ENCODE measurements around the gene S1PR4. TPM values are rescaled to one million over a fixed set of nuclear protein-coding genes. Genes with fewer than 3 reads are reported as not detected.

The S1PR4 gene
- total RNA-seq, 2 experiments from 2014 or later = 29.0 to 32.2 TPM

DNA sequence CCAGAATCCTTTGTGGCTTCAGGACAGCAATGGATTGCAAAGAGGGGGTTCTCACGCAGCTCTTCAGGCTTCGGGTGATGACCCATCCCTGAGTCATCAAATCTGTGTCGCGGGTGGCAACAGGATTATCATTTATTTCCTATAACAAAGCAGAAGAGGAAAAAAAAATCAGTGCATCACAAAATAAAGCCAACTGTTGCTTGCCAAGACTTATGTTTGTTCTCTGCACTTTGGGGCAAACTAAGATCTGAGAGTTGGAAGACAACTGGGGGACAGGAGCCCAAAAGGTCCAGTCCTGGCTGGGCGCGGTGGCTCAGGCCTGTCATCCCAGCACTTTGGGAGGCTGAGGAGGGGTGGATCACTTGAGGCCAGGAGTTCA lies 36.3 kb upstream of the S1PR4 start:
- Mint-ChIP-seq H3K4me3 (peak overlapping the region; percentile 49), H3K27me3 (no peaks in the 10 kb centered on the region), H3K36me3 (ENCODE audit: low read depth) (peaks cover 17% of the 10 kb centered on the region), H3K4me1 (peaks cover 33% of the 10 kb centered on the region), H3K9me3 (ENCODE audit: low read depth) (peaks cover 4% of the 10 kb centered on the region), H3K27ac (peak overlapping the region; percentile 78)
- ChIA-PET POLR2A (interaction anchor here (0.6 to 0.7 kb wide), 2 partner anchors 9 to 865 kb away, joined by 3 to 5 read pairs; no protein-coding TSS in a partner anchor), CTCF (interaction anchor here (1.0 to 4.5 kb wide), 7 partner anchors 10 to 230 kb away, joined by 3 to 32 read pairs (median 4); no protein-coding TSS in a partner anchor)
- DNase-seq = peak; percentile 81
- ATAC-seq = peak; percentile 78
- intact Hi-C loops (cut with DNase I, micrococcal nuclease) = loop anchor here (1.0 to 5.0 kb wide), 4 partner anchors 9 to 40 kb away; partner anchors contain the start of gene S1PR4 (in 1 of the 2)

GRCh38 chr19:3142781-3143337 lies 35.7 kb upstream of the S1PR4 start:
- Mint-ChIP-seq H3K9me3 (ENCODE audit: low read depth) (peaks cover 4% of the 10 kb centered on the region), H3K4me3 (no peak overlapping the region), H3K36me3 (ENCODE audit: low read depth) (peaks cover 13% of the 10 kb centered on the region), H3K27me3 (no peaks in the 10 kb centered on the region), H3K4me1 (peaks cover 33% of the 10 kb centered on the region), H3K27ac (peak overlapping the region; percentile 78)
- POLR2A ChIA-PET = interaction anchor here (0.7 kb wide), 1 partner anchor 26 kb away, joined by 3 read pairs; no protein-coding TSS in a partner anchor
- intact Hi-C loops (cut with DNase I, micrococcal nuclease) = loop anchor here (1.0 to 5.0 kb wide), 4 partner anchors 10 to 39 kb away; partner anchors contain the start of gene S1PR4 (in 1 of the 2)
- CTCF ChIA-PET = interaction anchor here (0.6 to 4.5 kb wide), 7 partner anchors 9 to 230 kb away, joined by 3 to 32 read pairs (median 4); no protein-coding TSS in a partner anchor
- no peak for ATAC-seq
- DNase-seq = no peak

GRCh38 chr19:3145909-3146676 lies 32.5 kb upstream of the S1PR4 start:
- Mint-ChIP-seq H3K9me3 (ENCODE audit: low read depth) (no peaks in the 10 kb centered on the region), H3K27ac (no peak overlapping the region), H3K27me3 (no peaks in the 10 kb centered on the region), H3K36me3 (ENCODE audit: low read depth) (peaks cover 16% of the 10 kb centered on the region), H3K4me3 (no peak overlapping the region), H3K4me1 (peaks cover 24% of the 10 kb centered on the region)
- POLR2A ChIA-PET = no interaction called here
- no peak for DNase-seq
- no peak for ATAC-seq
- CTCF ChIA-PET = interaction anchor here (0.6 to 1.6 kb wide), 7 partner anchors 12 to 944 kb away, joined by 3 to 6 read pairs (median 3); no protein-coding TSS in a partner anchor
- intact Hi-C loops (cut with DNase I, micrococcal nuclease) = loop anchor here (1.0 kb wide), 1 partner anchor 17 kb away; no protein-coding TSS in a partner anchor

DNA sequence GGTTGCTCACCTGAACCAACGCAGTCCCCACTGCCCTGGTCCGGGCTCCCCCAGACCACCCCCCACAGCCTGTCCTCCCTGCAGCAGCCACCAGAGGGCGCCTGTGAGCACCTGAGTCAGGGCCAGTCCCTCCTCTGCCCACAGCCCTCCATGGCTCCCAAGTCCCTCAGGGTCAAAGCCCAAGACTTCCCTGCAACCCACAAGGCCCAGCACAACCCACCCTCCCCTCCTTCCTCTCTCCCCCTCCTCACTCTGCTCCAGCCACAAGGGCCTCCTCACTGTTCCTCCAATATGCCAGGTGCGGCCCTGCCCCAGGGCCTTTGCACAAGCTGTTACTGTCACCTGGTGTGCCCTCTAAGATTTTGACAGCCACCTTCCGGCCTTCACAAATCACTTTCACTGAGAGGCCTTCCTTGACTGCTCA lies 31.9 kb upstream of the S1PR4 start:
- DNase-seq (peak; percentile 83), ATAC-seq (peak; percentile 55)
- Mint-ChIP-seq H3K4me3 (no peak overlapping the region), H3K36me3 (ENCODE audit: low read depth) (peaks cover 16% of the 10 kb centered on the region), H3K27ac (no peak overlapping the region), H3K4me1 (peaks cover 20% of the 10 kb centered on the region), H3K27me3 (no peaks in the 10 kb centered on the region), H3K9me3 (ENCODE audit: low read depth) (no peaks in the 10 kb centered on the region)
- ChIA-PET CTCF (interaction anchor here (0.6 to 1.6 kb wide), 6 partner anchors 12 to 189 kb away, joined by 3 to 6 read pairs (median 4); no protein-coding TSS in a partner anchor), POLR2A (no interaction called here)
- intact Hi-C loops (cut with DNase I, micrococcal nuclease) = loop anchor here (1.0 kb wide), 1 partner anchor 17 kb away; no protein-coding TSS in a partner anchor

- CTCF ChIA-PET = no interaction called here
- peaks cover 5% of the 10 kb centered on the region for H3K4me1 Mint-ChIP-seq
- peaks cover 12% of the 10 kb centered on the region for H3K36me3 Mint-ChIP-seq (ENCODE audit: low read depth)
- intact Hi-C loops (cut with DNase I, micrococcal nuclease) = no loop called here
- no peak for ATAC-seq
- no peaks in the 10 kb centered on the region for H3K27me3 Mint-ChIP-seq
- H3K27ac Mint-ChIP-seq = no peak overlapping the region
- no peak for DNase-seq
- POLR2A ChIA-PET = no interaction called here
- no peaks in the 10 kb centered on the region for H3K9me3 Mint-ChIP-seq (ENCODE audit: low read depth)
- no peak overlapping the region for H3K4me3 Mint-ChIP-seq
Measured at GRCh38 chr19:3148503-3148902, 30.1 kb upstream of the S1PR4 start.

DNA sequence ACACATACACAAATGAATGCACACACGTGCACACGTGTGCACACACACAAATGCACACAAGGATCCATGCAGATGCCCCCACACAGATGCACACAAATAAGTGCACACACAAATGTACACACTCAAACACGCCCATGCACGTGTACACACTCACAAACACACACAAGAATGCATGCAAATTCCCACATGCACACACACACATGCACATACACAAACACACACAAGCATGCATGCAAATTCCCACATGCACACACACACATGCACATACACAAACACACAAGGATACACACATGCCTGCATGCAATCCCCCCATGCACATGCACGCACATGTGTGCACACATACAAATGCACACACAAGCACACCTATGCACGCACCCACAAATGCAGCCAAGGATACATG lies 29.5 kb upstream of the S1PR4 start:
- no peak overlapping the region for H3K27ac Mint-ChIP-seq
- DNase-seq (no peak), ATAC-seq (no peak)
- H3K4me1 Mint-ChIP-seq = peaks cover 5% of the 10 kb centered on the region
- intact Hi-C loops (cut with DNase I, micrococcal nuclease) = no loop called here
- CTCF ChIA-PET = no interaction called here
- POLR2A ChIA-PET = no interaction called here
- no peaks in the 10 kb centered on the region for H3K27me3 Mint-ChIP-seq
- no peaks in the 10 kb centered on the region for H3K9me3 Mint-ChIP-seq (ENCODE audit: low read depth)
- peaks cover 11% of the 10 kb centered on the region for H3K36me3 Mint-ChIP-seq (ENCODE audit: low read depth)
- H3K4me3 Mint-ChIP-seq = no peak overlapping the region

DNA sequence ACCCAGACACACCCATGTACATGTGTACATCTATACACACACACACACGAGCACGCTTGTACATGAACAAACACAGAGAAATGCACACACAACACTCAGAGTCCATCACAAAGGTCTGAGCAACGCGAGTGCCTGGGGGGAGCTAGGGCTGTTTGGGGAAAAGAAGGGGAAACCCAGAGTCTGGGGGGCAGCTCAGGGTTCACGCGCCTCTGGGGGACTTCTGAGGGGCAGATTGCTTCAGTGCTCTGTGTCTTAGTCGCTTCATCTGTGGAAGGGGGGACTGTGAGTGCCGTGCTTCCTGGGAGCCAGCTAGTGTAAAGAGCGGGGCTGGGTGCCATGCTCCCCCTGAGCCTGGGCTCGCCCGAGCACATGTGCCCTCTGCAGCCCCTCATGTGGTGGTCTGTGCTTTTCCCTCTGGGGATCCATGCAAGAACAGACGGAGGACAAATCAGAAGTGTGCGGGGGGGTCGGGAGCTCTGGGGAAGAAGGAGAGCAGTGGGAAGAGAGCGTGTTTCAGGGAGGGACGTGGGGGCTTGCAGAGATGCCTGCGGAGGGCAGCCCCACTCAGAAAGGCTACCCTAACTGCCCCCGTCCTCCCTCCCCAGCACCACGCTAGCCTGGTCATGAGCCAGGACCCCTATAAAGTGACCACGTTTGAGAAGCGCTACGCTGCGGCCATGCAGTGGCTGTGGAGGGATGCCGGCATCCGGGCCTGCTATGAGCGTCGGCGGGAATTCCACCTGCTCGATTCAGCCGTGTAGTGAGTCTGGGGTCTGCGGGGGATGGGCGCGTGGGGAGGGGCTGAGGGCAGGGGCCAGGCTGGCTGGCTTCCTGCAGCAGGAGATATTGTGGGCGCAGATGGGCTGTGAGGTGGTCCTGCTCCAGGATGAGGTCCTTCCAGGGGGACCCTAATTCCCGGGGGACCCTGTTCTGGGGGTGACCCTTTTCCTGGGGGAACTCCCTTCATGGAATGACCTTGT lies 28.8 kb upstream of the S1PR4 start:
- intact Hi-C loops (cut with DNase I, micrococcal nuclease) = no loop called here
- Mint-ChIP-seq H3K4me3 (no peak overlapping the region), H3K9me3 (ENCODE audit: low read depth) (no peaks in the 10 kb centered on the region), H3K4me1 (peaks cover 5% of the 10 kb centered on the region), H3K27ac (no peak overlapping the region), H3K27me3 (no peaks in the 10 kb centered on the region), H3K36me3 (ENCODE audit: low read depth) (peaks cover 10% of the 10 kb centered on the region)
- ChIA-PET POLR2A (no interaction called here), CTCF (interaction anchor here (0.7 kb wide), 1 partner anchor 16 kb away, joined by 4 read pairs; no protein-coding TSS in a partner anchor)
- DNase-seq = no peak
- no peak for ATAC-seq

DNA sequence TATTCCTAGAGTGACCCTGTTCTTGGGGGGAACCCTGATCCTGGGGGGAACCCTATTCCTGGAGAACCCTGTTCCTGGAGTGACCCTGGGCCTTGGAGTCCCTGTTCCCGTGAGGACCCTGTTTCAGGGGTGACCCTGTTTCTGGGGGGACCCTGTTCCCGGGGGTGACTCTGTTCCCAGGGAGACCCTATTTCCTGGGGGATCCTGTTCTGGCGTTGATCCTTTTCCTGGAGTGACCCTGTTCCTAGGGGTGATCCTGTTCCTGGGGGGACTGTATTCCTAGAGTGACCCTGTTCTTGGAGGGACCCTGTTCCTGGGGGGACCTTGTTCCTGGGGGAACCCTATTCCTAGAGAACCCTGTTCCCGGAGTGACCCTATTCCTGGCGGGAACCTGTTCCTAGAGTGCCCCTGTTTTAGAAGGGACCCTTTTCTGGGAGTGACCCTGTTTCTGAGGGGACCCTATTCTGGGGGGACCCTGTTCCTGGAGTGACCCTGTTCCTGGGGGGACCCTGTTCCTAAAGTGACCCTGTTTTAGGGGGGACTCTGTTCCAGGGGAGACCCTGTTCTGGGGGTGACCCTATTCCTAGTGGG lies 27.7 kb upstream of the S1PR4 start:
- H3K4me3 Mint-ChIP-seq = no peak overlapping the region
- H3K27me3 Mint-ChIP-seq = no peaks in the 10 kb centered on the region
- H3K4me1 Mint-ChIP-seq = peaks cover 5% of the 10 kb centered on the region
- POLR2A ChIA-PET = no interaction called here
- H3K9me3 Mint-ChIP-seq (ENCODE audit: low read depth) = no peaks in the 10 kb centered on the region
- H3K27ac Mint-ChIP-seq = no peak overlapping the region
- CTCF ChIA-PET = no interaction called here
- intact Hi-C loops (cut with DNase I, micrococcal nuclease) = no loop called here
- ATAC-seq = no peak
- peaks cover 10% of the 10 kb centered on the region for H3K36me3 Mint-ChIP-seq (ENCODE audit: low read depth)
- no peak for DNase-seq

DNA sequence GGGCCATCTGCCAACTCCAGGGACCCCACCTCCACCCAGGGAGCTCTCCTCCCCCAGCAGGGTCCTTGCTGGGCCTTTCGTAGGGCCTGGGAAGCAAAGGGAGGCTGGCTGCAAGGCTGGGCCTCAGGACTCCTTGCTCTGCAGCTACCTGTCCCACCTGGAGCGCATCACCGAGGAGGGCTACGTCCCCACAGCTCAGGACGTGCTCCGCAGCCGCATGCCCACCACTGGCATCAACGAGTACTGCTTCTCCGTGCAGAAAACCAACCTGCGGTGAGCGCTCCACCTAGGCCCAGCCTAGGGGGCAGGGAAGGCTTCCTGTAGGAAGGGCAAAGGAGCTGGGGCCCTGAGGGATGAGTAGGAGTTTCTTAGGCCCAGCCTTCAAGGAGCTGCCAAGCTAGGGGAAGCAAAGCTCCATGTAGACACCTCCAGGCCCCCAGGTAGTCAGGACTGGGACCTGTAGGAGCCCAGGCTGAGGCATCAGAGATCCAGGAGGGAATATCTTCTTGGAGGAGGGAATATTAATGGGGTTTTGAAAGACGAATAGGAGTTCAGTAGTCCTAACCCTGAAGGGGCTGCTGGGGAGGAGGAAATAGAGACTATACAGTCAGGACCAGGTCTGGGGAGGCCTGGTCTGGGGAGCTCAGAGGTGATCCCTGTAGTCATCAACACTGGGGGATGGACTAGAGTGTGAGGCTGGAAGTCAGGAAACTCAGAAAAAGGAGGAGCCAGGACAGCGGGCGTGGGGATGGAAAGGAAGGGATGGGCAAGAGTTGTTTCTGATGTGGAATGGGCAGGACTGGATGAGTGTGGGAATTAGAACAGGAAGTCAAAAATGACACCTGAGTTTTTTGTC lies 26.8 kb upstream of the S1PR4 start:
- POLR2A ChIA-PET = no interaction called here
- no peak for DNase-seq

DNA sequence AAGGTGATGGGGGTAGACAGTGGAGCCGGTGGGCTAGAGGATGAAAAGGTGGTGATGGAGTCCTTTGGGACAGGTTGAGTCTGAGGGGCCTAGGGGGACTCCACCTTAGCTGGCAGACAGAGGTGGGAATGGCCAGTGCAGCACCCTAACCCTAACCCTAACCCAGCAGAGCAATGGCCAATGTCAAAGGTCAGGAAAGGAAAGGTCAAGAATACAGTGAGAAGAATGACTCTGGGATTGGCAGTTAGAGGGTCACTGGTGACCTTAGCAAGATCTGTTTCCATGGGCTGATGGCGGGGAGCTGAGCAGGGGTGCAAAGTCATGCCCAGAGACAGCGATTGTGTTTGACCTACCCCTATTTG lies 26.2 kb upstream of the S1PR4 start:
- no peak for DNase-seq
- no peaks in the 10 kb centered on the region for H3K9me3 Mint-ChIP-seq (ENCODE audit: low read depth)
- intact Hi-C loops (cut with DNase I, micrococcal nuclease) = no loop called here
- ChIA-PET CTCF (interaction anchor here (0.7 to 1.6 kb wide), 2 partner anchors 9 to 49 kb away, joined by 3 to 4 read pairs; no protein-coding TSS in a partner anchor), POLR2A (no interaction called here)
- no peak overlapping the region for H3K27ac Mint-ChIP-seq
- no peak for ATAC-seq
- no peak overlapping the region for H3K4me3 Mint-ChIP-seq
- peaks cover 19% of the 10 kb centered on the region for H3K36me3 Mint-ChIP-seq (ENCODE audit: low read depth)
- peaks cover 6% of the 10 kb centered on the region for H3K4me1 Mint-ChIP-seq
- H3K27me3 Mint-ChIP-seq = no peaks in the 10 kb centered on the region

More for the DNA sequence above, 26.8 kb upstream of the S1PR4 start:
- CTCF ChIA-PET = interaction anchor here (0.5 to 1.6 kb wide), 5 partner anchors 9 to 596 kb away, joined by 3 to 4 read pairs (median 3); no protein-coding TSS in a partner anchor
- Mint-ChIP-seq H3K4me3 (no peak overlapping the region), H3K36me3 (ENCODE audit: low read depth) (peaks cover 14% of the 10 kb centered on the region), H3K4me1 (peaks cover 6% of the 10 kb centered on the region), H3K9me3 (ENCODE audit: low read depth) (no peaks in the 10 kb centered on the region), H3K27ac (no peak overlapping the region), H3K27me3 (no peaks in the 10 kb centered on the region)
- no peak for ATAC-seq
- intact Hi-C loops (cut with DNase I, micrococcal nuclease) = no loop called here
